ENCODE data around the gene SYT8.

DNA sequence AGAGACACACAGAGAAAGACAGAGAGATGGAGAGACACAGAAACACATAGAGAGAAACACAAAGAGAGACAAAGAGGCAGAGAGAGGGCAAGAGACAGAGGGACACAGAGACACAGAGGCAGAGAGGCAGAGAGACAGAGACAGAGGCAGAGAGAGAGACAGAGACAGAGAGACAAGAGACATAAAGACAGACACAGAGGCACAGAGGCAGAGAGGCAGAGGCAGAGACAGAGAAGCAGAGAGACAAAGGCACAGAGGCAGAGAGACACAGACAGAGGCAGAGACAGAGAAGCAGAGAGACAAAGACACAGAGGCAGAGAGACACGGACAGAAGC is 10.3 kb downstream of the SYT8 start:
- TF ChIP-seq POLR2A (IDR thresholded peaks at IDR 0.05; ENCODE audit: low read depth, low read length), result no peak
- TF ChIP-seq POLR2AphosphoS5 (IDR thresholded peaks at IDR 0.05; ENCODE audit: low read depth, low read length), result no peak

All from GM12891 (cell line).